Fibroblast of skin of right biceps (primary cell): Measurements from ENCODE around the gene DTWD2.
A peak's percentile ranks its signal among the peaks of the same experiment; 100 is the strongest.
"Not testable (repeated sequence)": the region's sequence is repeated elsewhere in the genome, so short reads cannot be mapped to it uniquely, and the experiment has no call there.

Experiments used
- DNase-seq: peaks from one replicate; pipeline ENCODE4 v3.0.0-alpha.2; 2013

DTWD2 gene

DNA sequence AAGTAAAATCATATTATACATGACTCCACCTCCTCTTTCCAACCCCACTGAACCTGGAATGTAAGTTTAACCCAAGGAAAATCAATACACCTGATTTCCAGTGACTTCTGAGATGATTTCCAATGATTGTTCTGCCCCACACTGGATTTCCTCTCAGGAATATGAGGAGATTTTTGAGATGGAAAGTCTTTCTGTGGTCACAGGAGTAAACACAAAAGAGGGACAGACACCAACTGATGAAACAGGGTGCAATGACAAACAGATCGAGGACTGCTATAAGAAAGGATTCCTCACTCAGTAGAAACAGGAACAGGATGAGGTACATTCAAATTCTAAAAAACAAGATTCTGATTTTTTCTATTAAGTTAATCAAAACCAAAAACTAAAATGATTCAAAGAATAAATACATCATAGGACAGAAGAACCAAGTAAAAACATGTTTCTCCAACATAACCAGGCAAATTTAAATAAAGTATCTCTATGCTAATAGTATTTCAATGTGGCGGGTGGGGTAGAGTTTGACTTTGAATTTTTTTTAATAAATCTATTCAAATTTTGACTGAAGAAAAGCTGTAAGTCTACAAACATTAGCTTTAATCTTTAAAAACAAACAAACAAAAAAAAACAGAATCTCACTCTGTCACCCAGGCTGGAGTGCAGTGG is 42.1 kb downstream of the DTWD2 start:
- DNase-seq, result no peak

DNA sequence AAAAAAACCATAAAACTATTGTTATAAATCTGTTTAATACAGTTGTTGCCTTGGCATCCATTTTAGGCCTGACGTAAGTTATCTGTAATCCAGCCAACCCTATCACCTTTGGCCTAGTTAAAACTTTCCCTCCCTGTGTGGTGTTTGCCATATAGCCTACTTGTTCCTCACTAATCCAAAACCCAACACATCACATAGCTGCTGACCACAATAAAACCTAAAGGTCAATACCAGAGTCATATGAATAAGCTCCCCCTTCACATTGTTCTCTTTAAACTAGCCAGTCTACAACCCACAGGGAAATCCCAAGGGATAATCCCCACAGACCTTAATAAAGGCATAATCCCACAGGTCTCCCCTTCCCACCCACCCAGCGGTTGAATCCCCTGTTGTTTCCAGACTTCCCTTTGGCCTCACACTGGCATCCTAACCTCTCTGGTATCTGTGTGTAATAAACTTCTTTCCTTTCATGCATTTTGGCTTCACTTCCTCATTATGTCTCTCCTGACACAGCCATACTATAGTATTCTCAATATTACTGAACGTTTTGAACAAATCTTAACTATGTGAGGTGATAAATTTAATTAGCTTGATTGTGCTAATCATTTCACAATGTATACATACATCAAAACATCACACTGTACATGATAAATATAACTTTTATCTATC is 50.8 kb downstream of the DTWD2 start:
- no peak for DNase-seq

DNA sequence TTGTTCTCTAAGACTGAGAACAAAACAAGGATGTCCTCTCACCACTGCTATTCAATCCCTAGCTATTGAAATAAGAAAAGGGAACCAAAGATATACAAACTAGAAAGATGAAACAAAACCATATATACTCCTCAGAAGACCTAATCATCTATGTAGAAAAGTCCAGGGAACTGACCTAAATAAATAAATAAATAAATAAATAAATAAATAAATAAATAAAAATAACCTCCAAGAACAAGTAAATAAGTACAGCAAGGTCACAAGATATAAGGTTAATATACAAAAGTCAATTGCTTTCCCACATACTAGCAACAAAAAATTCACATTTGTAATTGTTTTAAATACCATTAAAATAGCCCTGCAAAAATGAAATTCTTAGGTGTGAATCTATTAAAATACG is 54.6 kb downstream of the DTWD2 start:
- no peak for DNase-seq

DNA sequence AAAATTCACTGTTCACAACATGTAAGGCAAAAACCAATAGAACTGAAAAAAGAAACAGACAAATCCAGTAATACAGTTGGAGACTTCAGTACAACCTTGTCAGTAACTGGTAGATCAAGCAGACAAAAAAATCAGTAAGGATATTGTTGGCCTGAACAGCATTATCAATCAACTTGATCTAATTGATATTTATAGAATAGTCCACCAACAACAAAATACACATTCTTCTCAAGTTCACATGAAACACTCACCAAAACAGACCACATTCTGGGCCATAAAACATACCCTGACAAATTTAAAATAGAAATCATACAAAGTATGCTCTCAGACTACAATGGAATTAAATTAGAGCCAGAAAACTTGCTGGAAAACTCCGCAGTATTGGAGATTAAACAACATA is 56.8 kb downstream of the DTWD2 start:
- DNase-seq, result no peak

DNA sequence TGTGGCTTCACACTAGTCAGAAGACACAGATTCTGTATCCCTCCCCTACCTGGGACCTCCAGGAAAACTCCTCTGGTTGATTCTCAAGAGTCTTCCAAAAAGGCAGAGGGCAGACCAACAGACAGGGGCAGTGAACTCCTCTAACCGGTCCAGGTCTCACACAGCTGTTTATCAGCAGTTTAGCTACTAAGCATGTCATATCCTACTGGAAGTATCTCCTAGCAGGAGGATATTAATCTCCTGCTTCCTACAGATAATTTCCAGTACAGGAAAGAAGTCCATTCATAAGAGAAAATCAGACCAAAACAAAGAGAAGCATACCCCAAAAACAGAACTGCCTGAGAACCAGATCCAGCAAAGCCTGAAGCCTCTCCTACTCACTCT is 64.3 kb downstream of the DTWD2 start:
- no peak for DNase-seq

DNA sequence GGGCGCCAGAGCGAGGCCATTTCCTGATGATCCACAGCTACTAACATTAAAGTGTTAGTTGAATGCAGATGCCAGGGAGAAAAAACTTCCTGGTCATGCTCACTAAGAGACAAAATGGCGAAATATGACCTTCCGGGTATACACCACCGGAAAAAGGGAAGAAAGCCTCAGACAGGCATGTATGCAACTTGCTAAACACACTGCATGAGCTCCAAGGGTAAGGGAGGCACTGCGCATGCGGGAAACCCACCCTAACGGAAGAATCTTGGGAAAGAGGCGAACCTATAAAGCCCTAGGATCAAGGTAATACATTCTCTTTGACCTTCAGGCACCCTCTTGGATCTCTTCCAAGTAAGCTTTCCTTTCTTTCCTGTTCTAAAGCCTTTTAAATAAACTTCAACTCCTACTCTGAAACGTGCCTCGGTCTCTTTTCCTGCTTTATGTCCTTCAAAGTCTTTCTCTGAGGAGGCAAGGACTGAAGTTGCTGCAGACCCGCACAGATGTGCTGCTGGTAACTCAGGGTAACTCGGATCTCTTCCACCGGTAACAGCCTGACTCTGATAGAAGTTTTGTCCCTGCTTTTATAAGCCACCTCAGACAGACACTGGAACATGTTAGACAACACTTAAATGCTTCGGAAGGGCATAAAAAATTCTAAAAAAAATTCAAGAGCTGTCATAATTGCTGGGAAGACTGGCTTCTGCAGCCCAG is 64.9 kb downstream of the DTWD2 start:
- DNase-seq, result no peak

DNA sequence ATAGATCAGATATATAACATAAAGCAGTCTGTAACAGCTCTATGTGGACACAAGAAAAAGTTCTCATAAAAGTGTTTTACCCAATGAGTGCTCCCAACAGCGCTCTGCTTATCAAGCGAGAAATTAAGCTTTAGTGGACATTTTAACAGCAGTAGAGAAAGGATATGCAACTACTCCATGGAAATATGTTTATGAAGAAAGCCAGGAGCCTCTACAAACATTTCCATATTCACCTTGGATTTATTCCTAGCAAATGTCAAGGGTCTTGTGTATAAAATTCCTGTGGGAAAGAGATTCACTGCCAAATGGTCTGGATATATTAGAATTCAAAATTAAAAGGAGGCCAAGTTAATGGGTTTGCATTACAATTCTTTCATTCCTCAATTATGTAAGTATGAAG is 66.5 kb downstream of the DTWD2 start:
- no peak for DNase-seq

DNA sequence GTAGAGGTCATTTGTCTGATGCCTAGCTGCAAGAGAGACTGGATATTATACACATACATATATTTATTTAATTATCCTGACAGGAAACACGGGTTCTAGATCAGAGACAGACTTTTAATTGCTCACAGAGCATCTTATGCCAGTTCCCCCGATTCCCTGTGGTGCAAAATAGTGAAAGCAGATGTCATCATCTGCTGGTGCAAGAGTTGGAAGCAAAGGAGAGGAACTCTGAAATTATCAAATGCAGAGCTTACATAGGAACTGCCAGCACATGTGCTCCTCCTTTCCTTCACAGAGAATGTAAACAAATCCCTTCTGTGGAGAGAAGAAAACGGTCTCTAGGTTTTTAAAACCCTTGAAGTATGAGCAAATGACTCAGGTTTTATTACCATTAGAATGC is 69.3 kb downstream of the DTWD2 start:
- peak; percentile 18 for DNase-seq

DNA sequence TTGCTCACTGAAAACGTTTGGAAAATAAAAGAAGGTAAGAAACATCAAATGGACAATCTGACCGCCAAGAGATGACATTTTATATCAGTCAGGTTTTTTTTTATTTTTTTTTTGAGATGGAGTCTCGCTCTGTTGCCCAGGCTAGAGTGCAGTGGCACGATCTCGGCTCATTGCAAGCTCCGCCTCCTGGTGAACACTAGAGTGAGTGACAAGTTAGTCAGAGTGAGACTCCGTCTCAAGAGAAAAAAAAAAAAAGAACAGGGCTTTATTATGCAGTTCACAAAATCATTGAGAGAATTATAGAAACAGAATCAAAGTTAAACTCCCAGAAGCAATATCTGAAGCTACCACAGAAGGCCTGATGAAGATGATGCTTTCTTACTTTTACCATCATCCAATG is 70.1 kb downstream of the DTWD2 start:
- no peak for DNase-seq

DNA sequence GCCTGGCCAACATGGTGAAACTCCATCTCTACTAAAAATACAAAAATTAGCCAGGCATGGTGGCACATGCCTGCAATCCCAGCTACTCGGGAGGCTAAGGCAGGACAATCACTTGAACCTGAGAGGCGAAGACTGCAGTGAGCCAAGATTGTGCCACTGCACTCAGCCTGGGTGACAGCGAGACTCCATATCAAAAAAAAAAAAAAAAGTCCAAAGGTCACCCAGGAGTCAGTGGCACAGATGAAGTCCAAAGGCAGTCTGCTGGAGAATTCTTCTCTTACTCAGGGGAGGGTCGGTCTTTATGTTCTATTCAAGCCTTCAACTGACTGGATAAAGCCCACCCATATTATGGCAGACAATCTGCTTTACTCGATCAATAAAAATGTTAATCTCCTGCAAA is 80.8 kb downstream of the DTWD2 start:
- not testable (repeated sequence) for DNase-seq

DNA sequence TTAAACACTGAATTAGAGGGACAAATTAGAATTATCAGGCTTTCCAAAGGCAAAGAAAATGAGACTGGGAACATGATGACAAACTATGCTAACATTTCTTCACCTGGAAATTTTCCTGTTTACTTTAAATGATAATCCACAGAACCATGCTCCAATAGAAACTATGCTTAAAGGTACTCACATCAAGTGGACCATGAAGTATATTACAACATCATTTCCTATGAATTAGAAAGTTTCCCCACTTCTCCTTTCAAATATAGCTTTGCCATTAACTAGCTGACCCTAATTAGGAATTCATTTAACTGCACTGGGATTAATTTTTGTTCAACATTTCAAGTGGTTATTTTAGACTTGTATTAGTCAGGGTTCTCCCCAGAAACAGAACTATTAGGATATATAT is 81.4 kb downstream of the DTWD2 start:
- no peak for DNase-seq

DNA sequence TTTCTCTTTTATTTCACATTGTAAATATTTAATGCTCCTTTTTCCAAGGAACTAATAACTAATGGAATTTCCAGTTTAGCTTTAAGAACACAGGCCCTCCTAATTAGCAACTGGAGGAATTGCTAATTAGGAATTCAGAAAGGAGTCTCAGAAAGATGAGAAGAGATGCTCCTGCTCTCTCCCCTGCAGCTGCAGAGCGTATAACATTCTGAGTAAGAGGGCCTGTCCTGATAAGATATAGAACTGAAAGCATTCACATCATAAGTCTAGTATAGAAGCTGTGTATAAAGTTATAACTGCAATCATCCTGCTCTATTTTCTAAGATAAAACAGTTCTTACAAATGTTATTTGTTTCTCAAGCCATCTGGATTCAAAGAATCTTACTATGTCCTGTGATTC is 83.2 kb downstream of the DTWD2 start:
- DNase-seq, result no peak

DNA sequence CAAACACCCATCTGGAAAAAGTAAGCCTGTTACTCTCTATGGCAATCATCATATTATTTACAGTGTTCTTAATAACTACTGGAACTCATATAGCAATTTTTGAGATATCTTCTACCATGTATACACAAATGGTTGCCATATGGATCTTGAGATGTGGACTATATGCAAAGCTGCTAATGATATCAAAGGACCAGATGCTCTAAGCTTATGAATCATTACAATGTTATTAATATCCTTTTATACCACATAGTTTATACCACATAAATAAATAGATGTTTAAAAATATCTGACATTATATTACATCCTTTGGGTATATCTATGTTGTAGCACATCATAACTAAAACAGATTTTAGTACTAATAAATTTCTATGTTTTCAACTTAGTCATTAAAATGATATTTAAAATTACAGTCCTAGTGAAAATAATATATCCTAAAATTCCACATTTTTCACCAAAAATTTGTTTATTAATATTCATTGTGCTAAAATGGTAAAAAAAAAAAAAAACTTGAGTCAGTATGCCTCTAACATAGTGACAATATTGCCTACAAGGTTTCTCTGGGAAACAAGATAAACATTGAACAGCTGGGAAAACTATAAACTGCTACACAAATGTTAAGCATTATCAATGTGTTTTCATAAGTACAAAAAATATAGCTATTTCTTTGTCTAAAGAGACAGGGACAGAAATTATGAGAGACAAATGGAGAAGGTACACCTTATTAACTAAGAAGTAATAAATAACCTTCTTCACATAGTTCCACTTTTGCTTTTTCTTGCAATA is 85.5 kb downstream of the DTWD2 start:
- no peak for DNase-seq

DNA sequence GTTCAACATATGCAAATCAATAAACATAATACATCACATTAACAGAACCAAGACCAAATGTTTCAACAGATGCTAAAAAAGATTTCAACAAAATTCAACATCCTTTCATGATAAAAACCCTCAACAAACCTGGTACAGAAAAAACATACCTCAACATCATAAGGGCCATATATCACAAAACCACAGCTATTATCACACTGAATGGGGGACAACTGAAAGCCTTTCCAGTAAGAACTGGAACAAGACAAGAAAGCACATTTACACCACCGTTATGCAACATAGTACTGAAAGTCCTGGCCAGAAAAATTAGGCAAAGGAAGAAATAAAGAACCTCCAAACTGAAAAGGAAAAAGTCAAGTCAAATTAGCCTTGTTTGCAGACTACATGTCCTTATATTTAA is 93.6 kb downstream of the DTWD2 start:
- DNase-seq, result no peak

DNA sequence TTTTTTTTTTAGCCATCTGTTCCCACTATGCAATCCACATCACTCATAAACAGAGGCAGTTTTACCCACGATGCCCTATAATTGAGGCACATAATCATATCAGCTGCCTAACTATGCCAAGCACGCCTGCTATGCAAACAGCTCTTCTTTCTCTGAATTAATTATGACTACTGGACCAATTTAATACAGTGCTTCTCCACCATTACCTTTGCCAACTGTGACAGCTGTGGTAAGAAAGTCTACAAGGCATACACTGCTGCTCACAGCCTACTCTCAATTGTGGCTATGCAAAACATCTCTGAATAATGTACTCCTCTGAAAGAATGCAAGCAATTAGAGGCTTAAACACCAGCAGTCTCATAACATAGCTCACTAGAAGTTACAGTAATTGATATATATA is 97.1 kb downstream of the DTWD2 start:
- DNase-seq, result no peak

DNA sequence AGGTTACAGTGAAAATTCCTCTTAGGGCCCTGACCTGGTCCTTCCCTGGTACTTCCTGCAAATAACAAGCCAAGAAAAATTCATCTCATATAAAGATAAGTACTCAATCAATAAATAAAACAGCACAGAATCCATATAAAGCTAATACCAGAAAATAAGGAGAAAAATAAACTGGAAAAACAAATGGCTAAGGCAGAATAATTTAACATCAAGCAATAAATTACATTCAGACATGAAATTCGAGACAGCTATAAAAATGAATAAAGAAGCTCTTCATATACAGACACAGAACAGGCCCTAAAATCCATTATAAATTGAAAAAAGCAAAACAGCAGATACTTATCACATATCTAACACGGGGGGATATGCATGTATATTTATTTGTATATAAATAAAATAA is 99.2 kb downstream of the DTWD2 start:
- no peak for DNase-seq

DNA sequence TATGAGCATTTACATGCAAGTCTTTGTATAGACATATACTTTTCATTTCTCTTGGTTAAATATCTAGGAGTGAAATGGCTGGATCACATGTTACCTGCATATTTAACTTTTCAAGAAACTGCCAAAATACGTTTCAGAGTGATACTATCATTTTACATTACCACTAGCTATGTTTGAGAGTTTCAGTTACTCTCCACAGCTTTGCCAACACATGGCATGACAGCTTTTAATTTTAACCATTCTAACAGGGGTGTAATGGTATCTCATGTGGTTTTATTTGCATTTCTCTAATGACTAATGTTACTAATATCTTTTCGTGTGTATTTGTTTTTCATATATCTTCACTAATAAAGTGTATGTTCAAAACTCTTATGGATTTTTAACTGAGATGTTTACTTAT is 99.8 kb downstream of the DTWD2 start:
- no peak for DNase-seq

DNA sequence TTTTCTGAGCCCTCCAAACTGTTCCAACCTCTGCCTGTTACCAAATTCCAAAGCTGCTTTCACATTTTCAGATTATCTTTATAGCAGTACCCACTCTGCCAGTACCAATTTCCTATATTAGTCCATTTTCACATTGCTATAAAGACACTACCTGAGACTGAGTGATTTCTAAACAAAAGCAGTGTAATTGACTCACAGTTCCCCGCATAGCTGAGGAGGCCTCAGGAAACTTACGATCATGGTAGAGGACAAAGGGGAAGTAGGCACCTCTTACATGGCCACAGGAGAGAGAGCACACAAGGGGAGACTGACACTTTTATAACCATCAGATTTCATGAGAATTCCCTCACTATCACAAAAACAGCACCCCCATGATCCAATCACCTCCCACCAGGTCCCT is 105.0 kb downstream of the DTWD2 start:
- no peak for DNase-seq

DNA sequence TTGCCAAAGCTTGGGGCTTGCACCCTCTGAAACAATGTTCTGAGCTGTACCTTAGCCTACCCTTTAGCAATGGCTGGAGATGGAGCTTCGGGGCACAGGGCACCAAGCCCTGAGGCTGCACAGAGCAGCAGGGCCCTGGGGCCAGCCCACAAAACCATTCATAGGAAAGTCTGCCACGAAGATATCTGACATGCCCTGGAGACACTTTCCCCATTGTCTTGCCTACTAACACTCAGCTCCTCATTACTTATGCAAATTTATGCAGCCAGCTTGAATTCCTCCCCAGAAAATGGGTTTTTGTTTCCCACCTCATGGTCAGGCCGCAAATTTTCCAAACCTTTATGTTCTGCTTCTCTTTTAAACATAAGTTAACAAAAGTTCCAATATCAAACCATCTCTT is 105.7 kb downstream of the DTWD2 start:
- no peak for DNase-seq

DNA sequence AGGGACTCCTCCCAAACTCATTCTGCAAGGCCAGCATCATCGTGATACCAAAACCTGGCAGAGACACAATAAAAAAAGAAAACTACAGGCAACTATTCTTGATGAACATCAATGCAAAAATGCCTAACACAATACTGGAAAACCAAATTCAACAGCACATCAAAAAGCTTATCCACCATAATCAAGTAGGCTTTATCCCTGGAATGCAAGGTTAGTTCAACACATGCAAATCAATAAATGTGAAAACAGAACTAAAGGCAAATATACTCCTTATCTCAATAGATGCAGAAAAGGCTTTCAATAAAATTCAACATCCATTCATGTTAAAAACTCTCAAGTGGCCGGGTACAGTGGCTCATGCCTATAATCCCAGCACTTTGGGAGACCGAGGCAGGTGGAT is 111.5 kb downstream of the DTWD2 start:
- DNase-seq, result not testable (repeated sequence)

DNA sequence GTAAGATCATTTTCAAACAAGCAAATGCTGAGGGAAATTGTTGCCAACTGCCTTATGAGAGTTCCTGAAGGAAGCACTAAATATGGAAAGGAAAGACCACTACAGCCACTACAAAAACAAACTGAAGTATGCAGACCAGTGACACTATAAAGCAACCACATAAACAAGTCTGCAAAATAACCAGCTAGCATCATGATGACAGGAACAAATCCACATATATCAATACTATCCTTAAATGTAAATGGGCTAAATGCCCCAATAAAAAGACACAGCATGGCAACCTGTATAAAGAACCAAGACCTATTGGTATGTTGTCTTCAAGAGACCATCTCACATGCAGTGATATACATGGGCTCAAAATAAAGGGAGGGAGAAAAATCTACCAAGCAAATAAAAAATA is 113.2 kb downstream of the DTWD2 start:
- no peak for DNase-seq

DNA sequence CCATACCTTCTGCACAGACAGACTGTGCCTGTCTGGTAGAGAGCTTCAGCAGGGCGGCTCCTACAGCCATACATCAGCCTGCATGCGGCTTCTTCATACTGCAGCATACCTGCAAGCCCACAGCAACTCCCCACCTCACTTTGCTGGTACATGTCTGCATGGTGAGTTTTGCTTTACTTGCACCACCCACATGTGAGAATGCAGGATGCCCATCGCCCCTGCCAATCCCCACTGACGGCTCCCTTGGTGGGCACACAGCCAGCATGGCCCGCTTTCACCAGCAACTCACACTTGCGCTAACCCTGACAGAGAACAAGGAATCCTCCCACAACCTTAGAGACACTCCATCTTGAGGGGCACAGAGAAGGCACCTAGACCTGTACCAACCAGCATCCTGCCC is 114.9 kb downstream of the DTWD2 start:
- no peak for DNase-seq

DNA sequence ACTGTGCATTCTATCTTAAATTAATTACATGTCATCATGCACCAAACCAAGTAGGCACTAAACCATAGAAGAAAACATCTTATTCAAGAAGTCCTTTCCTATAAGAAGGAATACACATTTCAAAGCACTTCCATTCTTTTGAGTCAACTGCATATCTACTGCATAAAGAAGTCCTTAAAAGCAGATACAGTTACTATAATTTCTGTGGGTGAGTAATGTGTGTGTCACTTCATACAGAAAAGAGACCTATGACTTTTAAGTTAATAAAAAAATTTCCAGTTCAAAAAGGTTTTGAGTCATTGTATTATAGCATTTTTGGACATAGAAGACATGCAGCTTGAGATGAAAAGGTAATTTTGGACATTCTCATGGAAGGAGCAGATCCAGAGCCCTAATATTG is 125.0 kb downstream of the DTWD2 start:
- DNase-seq, result peak; percentile 46

DNA sequence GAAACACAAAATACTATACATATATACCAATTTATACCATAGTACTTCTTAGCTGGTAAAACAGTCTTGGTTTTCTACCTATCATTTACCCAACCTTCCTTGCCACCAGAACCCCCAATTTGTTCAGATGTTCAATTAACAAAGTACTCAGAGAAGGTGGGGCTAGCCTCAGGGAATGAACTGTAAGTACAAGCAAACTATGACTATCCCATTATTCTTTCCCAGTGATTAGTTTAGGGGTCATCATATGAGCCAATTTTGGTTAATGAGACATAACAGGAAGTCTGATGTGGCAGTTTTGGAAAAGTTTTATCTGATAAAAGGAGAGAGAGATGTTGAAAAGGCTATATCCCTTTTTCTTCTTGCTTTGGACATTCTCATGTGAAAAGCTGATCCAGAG is 125.8 kb downstream of the DTWD2 start:
- peak; percentile 26 for DNase-seq
